ENCODE data around the gene KRTAP12-2. TPM values are rescaled to one million over a fixed set of nuclear protein-coding genes. Genes with fewer than 3 reads are reported as not detected.

Gene KRTAP12-2
- total and polyA plus RNA-seq, 10 of the 15 experiments (the other 5 are each of a cell fraction or from before 2014, with no cell fraction given): not detected

DNA sequence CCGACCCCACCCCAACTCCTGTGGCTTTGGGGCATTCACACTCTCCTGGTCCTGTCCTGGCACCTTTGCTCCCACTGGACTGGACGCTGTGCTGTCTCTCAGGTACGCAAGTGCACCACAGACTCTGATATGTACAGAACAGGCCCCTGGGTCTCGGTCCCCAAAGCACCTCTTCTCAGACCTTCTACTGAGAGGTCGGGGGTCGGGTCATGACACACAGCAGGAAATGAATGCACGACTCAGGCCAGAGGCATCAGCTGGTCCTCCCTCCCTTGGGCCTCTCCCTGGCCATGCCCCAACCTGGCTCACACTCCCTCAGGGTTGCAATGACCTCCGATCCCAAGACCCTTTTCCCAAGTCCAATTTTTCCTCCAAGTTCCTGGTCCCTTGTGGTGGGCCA is 28.5 kb upstream of the KRTAP12-2 start:
- Histone ChIP-seq H3K4me1 (ENCODE audit: control insufficient read depth, insufficient read depth, low read length) (no peaks in the 10 kb centered on the region), H3K4me3 (no peak overlapping the region), H3K36me3 (ENCODE audit: control insufficient read depth in 2 of 2, insufficient read depth in 2 of 2, low read length in 1 of 2) (no peaks in the 10 kb centered on the region), H3K27ac (ENCODE audit: control insufficient read depth, insufficient read depth) (no peak overlapping the region), H2AFZ (ENCODE audit: control insufficient read depth, low read depth, low read length) (no peak overlapping the region), H3K9me3 (replicated peaks; ENCODE audit: control insufficient read depth, insufficient read depth, low read length) (peaks cover 1% of the 10 kb centered on the region; the same call in 2 of the 3 replicates), H3K9ac (ENCODE audit: control insufficient read depth, insufficient read depth, low read length) (no peak overlapping the region), H3K79me2 (ENCODE audit: control insufficient read depth, insufficient read depth, low read length) (no peaks in the 10 kb centered on the region), H4K20me1 (ENCODE audit: control insufficient read depth, insufficient read depth) (no peaks in the 10 kb centered on the region), H3K27me3 (replicated peaks in 1 of 2; ENCODE audit: control insufficient read depth in 2 of 2, insufficient read depth in 2 of 2, low read length in 1 of 2) (peaks cover 2 to 3% of the 10 kb centered on the region in 2 experiments; a peak in 3 of 4 replicates), H3K4me2 (ENCODE audit: control insufficient read depth, insufficient read depth) (no peak overlapping the region)
- POLR2A ChIA-PET: no interaction called here
- 5% methylated on average over 7 of the region's 8 CpGs for WGBS (ENCODE audit: insufficient coverage, insufficient replicate concordance, low lambda C conversion rate, missing lambda C conversion rate)
- no TSS peak for BruUV-seq (replicated peaks)
- CTCF ChIA-PET: no interaction called here
- intact Hi-C loops (cut with micrococcal nuclease; ENCODE audit: unreplicated experiment) (no loop called here), in situ Hi-C loops (cut with MboI) (no loop called here)
- TF ChIP-seq, protein P1, sequence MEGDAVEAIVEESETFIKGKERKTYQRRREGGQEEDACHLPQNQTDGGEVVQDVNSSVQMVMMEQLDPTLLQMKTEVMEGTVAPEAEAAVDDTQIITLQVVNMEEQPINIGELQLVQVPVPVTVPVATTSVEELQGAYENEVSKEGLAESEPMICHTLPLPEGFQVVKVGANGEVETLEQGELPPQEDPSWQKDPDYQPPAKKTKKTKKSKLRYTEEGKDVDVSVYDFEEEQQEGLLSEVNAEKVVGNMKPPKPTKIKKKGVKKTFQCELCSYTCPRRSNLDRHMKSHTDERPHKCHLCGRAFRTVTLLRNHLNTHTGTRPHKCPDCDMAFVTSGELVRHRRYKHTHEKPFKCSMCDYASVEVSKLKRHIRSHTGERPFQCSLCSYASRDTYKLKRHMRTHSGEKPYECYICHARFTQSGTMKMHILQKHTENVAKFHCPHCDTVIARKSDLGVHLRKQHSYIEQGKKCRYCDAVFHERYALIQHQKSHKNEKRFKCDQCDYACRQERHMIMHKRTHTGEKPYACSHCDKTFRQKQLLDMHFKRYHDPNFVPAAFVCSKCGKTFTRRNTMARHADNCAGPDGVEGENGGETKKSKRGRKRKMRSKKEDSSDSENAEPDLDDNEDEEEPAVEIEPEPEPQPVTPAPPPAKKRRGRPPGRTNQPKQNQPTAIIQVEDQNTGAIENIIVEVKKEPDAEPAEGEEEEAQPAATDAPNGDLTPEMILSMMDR (IDR thresholded peaks at IDR 0.05 in 2 of 3, conservative IDR thresholded peaks at IDR 0.05 in 1 of 3; ENCODE audit: control insufficient read depth in 2 of 3, extremely low read depth in 1 of 3, insufficient read depth in 1 of 3, low read depth in 3 of 3, low read length in 3 of 3): no peak
- TF ChIP-seq SUPT20H (IDR thresholded peaks at IDR 0.05; ENCODE audit: borderline replicate concordance, control insufficient read depth, low read depth, low read length) (no peak), NFYB (IDR thresholded peaks at IDR 0.05; ENCODE audit: insufficient read depth, low read depth, low read length) (no peak), TBL1XR1 (IDR thresholded peaks at IDR 0.05; ENCODE audit: low read depth, low read length) (no peak), TARDBP (IDR thresholded peaks at IDR 0.05; ENCODE audit: borderline replicate concordance) (no peak), ZNF207 (IDR thresholded peaks at IDR 0.05; ENCODE audit: borderline replicate concordance) (no peak), POLR2A (IDR thresholded peaks at IDR 0.05; ENCODE audit: low read depth, low read length) (no peak), STAT3 (IDR thresholded peaks at IDR 0.05; ENCODE audit: low read depth, low read length) (no peak), SP1 (IDR thresholded peaks at IDR 0.05; ENCODE audit: low read depth, low read length) (no peak), ZNF24 (IDR thresholded peaks at IDR 0.05) (no peak), HDAC2 (IDR thresholded peaks at IDR 0.05) (no peak), SIN3A (IDR thresholded peaks at IDR 0.05; ENCODE audit: low read depth, low read length) (no peak)
- DNase-seq (ENCODE audit: low read depth, low spot score) (no peak), ATAC-seq (no peak), FAIRE-seq (no peak)
- SMC1A ChIA-PET (ENCODE audit: uncharacterized antibody, unreplicated experiment): no interaction called here
- RAD21 ChIA-PET (ENCODE audit: unreplicated experiment): no interaction called here
